ENCODE results near the gene BARX2. TPM values are rescaled to one million over a fixed set of nuclear protein-coding genes. Genes with fewer than 3 reads are reported as not detected.

Gene BARX2
- total RNA-seq, 1 experiment from 2014 or later, result 0.47 TPM

Other genes starting within 250 kb of the BARX2 start
- 12.0 and 13.7 TPM in 2 replicates for gene ARHGAP32, start 183.5 kb upstream of the BARX2 start, total RNA-seq (2014; rRNA removed)

All from PC-3 (cell line).